ENCODE measurements around the gene CT45A10. TPM values are rescaled to one million over a fixed set of nuclear protein-coding genes. Genes with fewer than 3 reads are reported as not detected.

Gene CT45A10
- total and polyA plus RNA-seq, 10 of the 15 experiments (the other 5 are each of a cell fraction or from before 2014, with no cell fraction given), result not detected

GRCh38 chrX:135931644-135932487 lies 38.6 kb upstream of the CT45A10 start:
- intact Hi-C loops (cut with micrococcal nuclease; ENCODE audit: unreplicated experiment), result loop anchor here (2.0 to 5.0 kb wide), 2 partner anchors 190 to 299 kb away; no protein-coding TSS in a partner anchor
- no peak overlapping the region for H3K4me3 ChIP-seq
- ATAC-seq, result peak; percentile 95
- DNase-seq (ENCODE audit: low read depth, low spot score), result no peak
- 30% methylated on average over 19 of the region's 19 CpGs for WGBS (ENCODE audit: insufficient coverage, insufficient replicate concordance, low lambda C conversion rate, missing lambda C conversion rate)
- FAIRE-seq, result no peak
- CTCF ChIA-PET, result interaction anchor here (0.8 to 4.1 kb wide), 11 partner anchors 9 to 307 kb away, joined by 3 to 19 read pairs (median 5); no protein-coding TSS in a partner anchor
- in situ Hi-C loops (cut with MboI), result loop anchor here (10.0 kb wide), 1 partner anchor 297 kb away; no protein-coding TSS in a partner anchor
- no peaks in the 10 kb centered on the region for H3K79me2 ChIP-seq (ENCODE audit: control insufficient read depth, insufficient read depth, low read length)
- TF ChIP-seq, protein P1, sequence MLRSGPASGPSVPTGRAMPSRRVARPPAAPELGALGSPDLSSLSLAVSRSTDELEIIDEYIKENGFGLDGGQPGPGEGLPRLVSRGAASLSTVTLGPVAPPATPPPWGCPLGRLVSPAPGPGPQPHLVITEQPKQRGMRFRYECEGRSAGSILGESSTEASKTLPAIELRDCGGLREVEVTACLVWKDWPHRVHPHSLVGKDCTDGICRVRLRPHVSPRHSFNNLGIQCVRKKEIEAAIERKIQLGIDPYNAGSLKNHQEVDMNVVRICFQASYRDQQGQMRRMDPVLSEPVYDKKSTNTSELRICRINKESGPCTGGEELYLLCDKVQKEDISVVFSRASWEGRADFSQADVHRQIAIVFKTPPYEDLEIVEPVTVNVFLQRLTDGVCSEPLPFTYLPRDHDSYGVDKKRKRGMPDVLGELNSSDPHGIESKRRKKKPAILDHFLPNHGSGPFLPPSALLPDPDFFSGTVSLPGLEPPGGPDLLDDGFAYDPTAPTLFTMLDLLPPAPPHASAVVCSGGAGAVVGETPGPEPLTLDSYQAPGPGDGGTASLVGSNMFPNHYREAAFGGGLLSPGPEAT (IDR thresholded peaks at IDR 0.05; ENCODE audit: low read depth), result no peak
- TF ChIP-seq RAD21 (IDR thresholded peaks at IDR 0.05; ENCODE audit: insufficient read depth, low read depth, low read length) (peak; percentile 68), SMC3 (IDR thresholded peaks at IDR 0.05; ENCODE audit: borderline replicate concordance, low read length) (peak; percentile 52; the same call in 1 of the 2 replicates), CTCF (IDR thresholded peaks at IDR 0.05 in 2 of 3, conservative IDR thresholded peaks at IDR 0.05 in 1 of 3; ENCODE audit: control insufficient read depth in 2 of 3, extremely low read depth in 1 of 3, insufficient read depth in 1 of 3, low read depth in 3 of 3, low read length in 3 of 3) (peak; percentile 58 to 88 (median 60)), EED (IDR thresholded peaks at IDR 0.05; ENCODE audit: low read depth) (no peak)
- no peaks in the 10 kb centered on the region; a peak in 1 of 4 replicates for H3K27me3 ChIP-seq (replicated peaks in 1 of 2; ENCODE audit: control insufficient read depth in 2 of 2, insufficient read depth in 2 of 2, low read length in 1 of 2)
- H3K4me2 ChIP-seq (ENCODE audit: control insufficient read depth, insufficient read depth), result no peak overlapping the region
- H3K9me3 ChIP-seq (replicated peaks; ENCODE audit: control insufficient read depth, insufficient read depth, low read length), result no peaks in the 10 kb centered on the region
- no peak overlapping the region for H3K9ac ChIP-seq (ENCODE audit: control insufficient read depth, insufficient read depth, low read length)
- no peaks in the 10 kb centered on the region for H4K20me1 ChIP-seq (ENCODE audit: control insufficient read depth, insufficient read depth)
- SMC1A ChIA-PET (ENCODE audit: uncharacterized antibody, unreplicated experiment), result interaction anchor here (0.9 to 1.5 kb wide), 2 partner anchors 8 to 11 kb away, joined by 3 to 4 read pairs; no protein-coding TSS in a partner anchor
- H3K36me3 ChIP-seq (ENCODE audit: control insufficient read depth in 2 of 2, insufficient read depth in 2 of 2, low read length in 1 of 2), result no peaks in the 10 kb centered on the region
- H2AFZ ChIP-seq (ENCODE audit: control insufficient read depth, low read depth, low read length), result no peak overlapping the region
- BruUV-seq (replicated peaks), result no TSS peak
- POLR2A ChIA-PET, result interaction anchor here (1.1 kb wide), 1 partner anchor 11 kb away, joined by 3 read pairs; no protein-coding TSS in a partner anchor
- H3K27ac ChIP-seq (ENCODE audit: control insufficient read depth, insufficient read depth), result no peak overlapping the region
- no peaks in the 10 kb centered on the region for H3K4me1 ChIP-seq (ENCODE audit: control insufficient read depth, insufficient read depth, low read length)
- RAD21 ChIA-PET (ENCODE audit: unreplicated experiment), result interaction anchor here (0.6 to 2.0 kb wide), 5 partner anchors 9 to 562 kb away, joined by 3 to 5 read pairs (median 4); no protein-coding TSS in a partner anchor
